H9 (cell line): ENCODE measurements around the gene RPS14. TPM values are rescaled to one million over a fixed set of nuclear protein-coding genes. Genes with fewer than 3 reads are reported as not detected.
A peak's percentile ranks its signal among the peaks of the same experiment; 100 is the strongest.

ENCODE experiments used
- DNase-seq: peaks from one replicate; pipeline ENCODE4 v3.0.0-alpha.2; 2017
- H2AFZ ChIP-seq: one replicate; pipeline ENCODE4 v1.6.1; 2013; ENCODE audit warnings: mild to moderate bottlenecking, low read length, control low read depth, moderate library complexity
- H2AK5ac ChIP-seq: 2 replicates; pipeline ENCODE4 v1.6.1; 2013; ENCODE audit warnings: low read length, control low read depth, mixed read lengths; ENCODE audit not compliant: insufficient read length
- H2BK120ac ChIP-seq: one replicate; pipeline ENCODE4 v1.6.1; 2013; ENCODE audit warnings: low read depth, mild to moderate bottlenecking, low read length, control low read depth, inconsistent platforms; ENCODE audit not compliant: poor library complexity, severe bottlenecking
- H2BK12ac ChIP-seq: 2 replicates; pipeline ENCODE4 v1.6.1; 2013; ENCODE audit warnings: low read length, control low read depth, mixed read lengths, low read depth; ENCODE audit not compliant: insufficient read length
- H2BK15ac ChIP-seq: 2 replicates; pipeline ENCODE4 v1.6.1; 2013; ENCODE audit warnings: low read depth, low read length, control low read depth
- H2BK20ac ChIP-seq: one replicate; pipeline ENCODE4 v1.6.1; 2013; ENCODE audit warnings: low read depth, mild to moderate bottlenecking, low read length, control low read depth, inconsistent platforms; ENCODE audit not compliant: poor library complexity, severe bottlenecking
- H2BK5ac ChIP-seq: 2 replicates; pipeline ENCODE4 v1.6.1; 2013; ENCODE audit warnings: low read length, control low read depth, mixed read lengths; ENCODE audit not compliant: insufficient read length
- H3K14ac ChIP-seq: 2 replicates; pipeline ENCODE4 v1.6.1; 2013; ENCODE audit warnings: low read length, control low read depth; ENCODE audit not compliant: insufficient read depth
- H3K18ac ChIP-seq: 2 replicates; pipeline ENCODE4 v1.6.1; 2013; ENCODE audit warnings: low read depth, mild to moderate bottlenecking, mixed read lengths, low read length, control low read depth; ENCODE audit not compliant: insufficient read length
- H3K23ac ChIP-seq: 2 replicates; pipeline ENCODE4 v1.6.1; 2013; ENCODE audit warnings: low read length, control low read depth, mixed read lengths, low read depth; ENCODE audit not compliant: insufficient read length
- H3K23me2 ChIP-seq: 2 replicates; pipeline ENCODE4 v1.6.1; 2013; ENCODE audit warnings: low read depth, mild to moderate bottlenecking, mixed read lengths, low read length, control low read depth; ENCODE audit not compliant: insufficient read length, poor library complexity, severe bottlenecking
- H3K27ac ChIP-seq: 2 replicates; pipeline ENCODE4 v1.5.1; 2013; ENCODE audit warnings: low read length, control low read depth, mixed read lengths, low read depth; ENCODE audit not compliant: insufficient read length
- H3K27me3 ChIP-seq: 2 replicates; pipeline ENCODE4 v1.6.1; 2013; ENCODE audit warnings: low read length, control low read depth, inconsistent platforms; ENCODE audit not compliant: insufficient read depth
- H3K4ac ChIP-seq: 2 replicates; pipeline ENCODE4 v1.6.1; 2013; ENCODE audit warnings: low read depth, mild to moderate bottlenecking, control low read depth, inconsistent platforms, low read length, moderate library complexity
- H3K4me1 ChIP-seq: 2 replicates; pipeline ENCODE4 v1.6.1; 2013; ENCODE audit warnings: low read length, control low read depth, inconsistent platforms; ENCODE audit not compliant: insufficient read depth
- H3K4me2 ChIP-seq: 2 replicates; pipeline ENCODE4 v1.6.1; 2013; ENCODE audit warnings: low read length, control low read depth, mixed read lengths; ENCODE audit not compliant: insufficient read length, insufficient read depth
- H3K56ac ChIP-seq: 2 replicates; pipeline ENCODE4 v1.6.1; 2013; ENCODE audit warnings: low read depth, mild to moderate bottlenecking, mixed read lengths, low read length, control low read depth; ENCODE audit not compliant: insufficient read length
- H3K79me1 ChIP-seq: 2 replicates; pipeline ENCODE4 v1.6.1; 2013; ENCODE audit warnings: low read depth, mild to moderate bottlenecking, moderate library complexity, low read length, control low read depth, inconsistent platforms; ENCODE audit not compliant: insufficient read depth, poor library complexity, severe bottlenecking
- H3K79me2 ChIP-seq: 2 replicates; pipeline ENCODE4 v1.6.1; 2013; ENCODE audit warnings: low read length, control low read depth, inconsistent platforms; ENCODE audit not compliant: insufficient read depth
- H3K9ac ChIP-seq: 2 replicates; pipeline ENCODE4 v1.6.1; 2013; ENCODE audit warnings: low read length, control low read depth, mixed read lengths; ENCODE audit not compliant: insufficient read length; ENCODE audit errors: extremely low read depth
- H3K9me3 ChIP-seq: one replicate; pipeline ENCODE4 v1.6.1; 2013; ENCODE audit warnings: low read depth, low read length, inconsistent platforms; ENCODE audit not compliant: control insufficient read depth
- H3T11ph ChIP-seq: one replicate; pipeline ENCODE4 v1.6.1; 2013; ENCODE audit warnings: mild to moderate bottlenecking, low read length, control low read depth, inconsistent platforms
- H4K20me1 ChIP-seq: one replicate; pipeline ENCODE4 v1.6.1; 2013; ENCODE audit not compliant: control insufficient read depth, insufficient read length, insufficient read depth
- H4K5ac ChIP-seq: 2 replicates; pipeline ENCODE4 v1.6.1; 2013; ENCODE audit warnings: low read depth, mild to moderate bottlenecking, mixed read lengths, low read length, control low read depth; ENCODE audit not compliant: insufficient read length
- H4K8ac ChIP-seq: replicated peaks from 2 replicates; pipeline ENCODE4 v1.6.1; 2013; ENCODE audit warnings: low read length, control low read depth, mixed read lengths, low read depth; ENCODE audit not compliant: insufficient read length
- H4K91ac ChIP-seq: 2 replicates; pipeline ENCODE4 v1.6.1; 2013; ENCODE audit warnings: low read depth, mild to moderate bottlenecking, moderate library complexity, mixed read lengths, low read length, control low read depth; ENCODE audit not compliant: insufficient read length
- H3K27ac Mint-ChIP-seq, 3 experiments: 2 replicates in 2 of 3; 3 replicates in 1 of 3; pipeline ENCODE4 v1.8.0; 2020 to 2021; ENCODE audit warnings: mixed read lengths in 3 of 3, mild to moderate bottlenecking in 1 of 3, moderate library complexity in 1 of 3
- H3K27me3 Mint-ChIP-seq: 2 replicates; pipeline ENCODE4 v1.8.0; 2021; ENCODE audit warnings: low read depth, mild to moderate bottlenecking, moderate library complexity, mixed read lengths
- H3K36me3 Mint-ChIP-seq, 3 experiments: 2 replicates in 2 of 3; 3 replicates in 1 of 3; pipeline ENCODE4 v1.8.0; 2020 to 2021; ENCODE audit warnings: low read depth in 3 of 3, mixed read lengths in 3 of 3; ENCODE audit not compliant: insufficient read depth in 1 of 3
- H3K4me1 Mint-ChIP-seq, 2 experiments: 2 replicates each; pipeline ENCODE4 v1.8.0; 2020; ENCODE audit warnings: mixed read lengths in 2 of 2
- H3K4me3 Mint-ChIP-seq, 2 experiments: 2 replicates in 1 of 2; 3 replicates in 1 of 2; pipeline ENCODE4 v1.8.0; 2020 to 2021; ENCODE audit warnings: mild to moderate bottlenecking in 2 of 2, mixed read lengths in 2 of 2, moderate library complexity in 1 of 2
- H3K9me3 Mint-ChIP-seq, 2 experiments: 2 replicates in 1 of 2; 3 replicates in 1 of 2; pipeline ENCODE4 v1.8.0; 2020; ENCODE audit warnings: mild to moderate bottlenecking in 2 of 2, mixed read lengths in 2 of 2, moderate library complexity in 1 of 2
- CTCF ChIP-seq: fragments of 200-600 bp; sonication (generic); conservative IDR thresholded peaks from 3 replicates; pipeline ENCODE4 v1.8.0; 2021; ENCODE audit warnings: antibody characterized with exemption, mild to moderate bottlenecking
- WGBS: extraction: QIAGEN DNeasy Blood & Tissue Kit; methylation state at CpG from one replicate; pipeline ENCODE4 v1.1.7; 2013; ENCODE audit warnings: missing lambda C conversion rate, low lambda C conversion rate, mixed read lengths; ENCODE audit not compliant: insufficient read length; ENCODE audit errors: extremely low coverage; 5-methylcytosine and 5-hydroxymethylcytosine counted together
- total RNA-seq: library from RNA; stranded (reverse); gene quantifications from 2 replicates; pipeline ENCODE4 v1.2.1, GENCODE V29; 2021

Gene RPS14
- total RNA-seq, 1 experiment from 2014 or later: 2,533 TPM

DNA sequence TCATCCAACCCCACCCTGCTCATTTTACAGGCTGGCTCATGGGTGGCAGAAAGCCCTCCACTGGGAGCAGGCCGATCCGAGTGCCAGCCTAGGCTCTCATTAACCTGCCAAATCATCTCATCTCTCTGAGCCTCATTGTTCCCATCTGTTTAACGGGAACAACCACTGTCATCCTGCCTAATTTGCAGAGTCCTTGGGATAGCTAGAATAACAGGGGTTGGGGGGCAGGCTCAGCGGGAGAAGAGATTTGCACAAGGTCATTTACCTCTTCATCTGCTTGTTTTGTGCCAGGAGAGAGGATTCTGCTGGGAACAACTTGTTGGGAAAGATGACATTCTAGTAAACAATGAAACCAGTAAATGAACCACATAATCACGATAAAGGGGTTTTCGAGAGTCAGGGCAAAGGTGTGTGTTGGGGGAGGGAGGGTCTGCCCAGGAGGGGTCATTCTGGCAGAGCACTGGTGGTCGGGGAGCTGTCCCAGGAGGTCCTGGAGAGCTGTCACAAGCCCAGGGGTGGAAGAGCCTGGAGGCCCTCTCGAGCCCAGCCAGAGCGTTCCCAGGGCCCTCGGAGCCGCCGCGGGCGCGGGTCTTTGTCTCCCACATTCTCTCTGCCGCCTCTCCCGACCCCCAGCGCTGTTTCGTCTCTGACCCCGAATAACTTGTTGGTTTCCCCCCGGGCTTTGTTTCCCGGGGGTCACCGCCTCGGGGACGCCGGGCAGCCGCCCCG, 35.6 kb upstream of the RPS14 start:
- Histone ChIP-seq H2BK5ac (no peak overlapping the region), H3K4ac (no peak overlapping the region; the same call in 1 of the 2 replicates), H2BK20ac (no peak overlapping the region), H3T11ph (no peak overlapping the region), H2AK5ac (no peak overlapping the region), H4K20me1 (peaks cover 2% of the 10 kb centered on the region), H2BK12ac (no peak overlapping the region), H3K9me3 (no peaks in the 10 kb centered on the region), H3K14ac (peak overlapping the region; percentile 78; the same call in 1 of the 2 replicates), H3K4me1 (peaks cover 16% of the 10 kb centered on the region), H3K56ac (no peak overlapping the region), H3K9ac (peak overlapping the region; percentile 9), H2AFZ (no peak overlapping the region), H3K23ac (no peak overlapping the region), H3K18ac (peak overlapping the region; percentile 86), H2BK15ac (no peak overlapping the region), H2BK120ac (no peak overlapping the region), H3K79me2 (peaks cover 23% of the 10 kb centered on the region; the same call in 1 of the 2 replicates), H4K5ac (no peak overlapping the region), H4K8ac (no peak overlapping the region), H3K27ac (no peak overlapping the region), H4K91ac (no peak overlapping the region), H3K27me3 (no peaks in the 10 kb centered on the region), H3K79me1 (peaks cover 5% of the 10 kb centered on the region), H3K4me2 (peak overlapping the region; percentile 38), H3K23me2 (no peaks in the 10 kb centered on the region)
- no CpG with 5 or more reads among the region's 28 CpGs for WGBS
- H3K27ac Mint-ChIP-seq: peak overlapping the region; percentile 54 to 88 (median 59); a peak in 5 of 7 replicates
- H3K4me3 Mint-ChIP-seq: peak overlapping the region; percentile 69 to 84
- H3K4me1 Mint-ChIP-seq: peaks cover 61% of the 10 kb centered on the region in 2 experiments
- DNase-seq: peak; percentile 61
- no peaks in the 10 kb centered on the region for H3K27me3 Mint-ChIP-seq
- no peak for TF ChIP-seq CTCF
- H3K36me3 Mint-ChIP-seq: no peaks in the 10 kb centered on the region
- no peaks in the 10 kb centered on the region for H3K9me3 Mint-ChIP-seq
